ENCODE measurements around the gene SRGAP3. TPM values are rescaled to one million over a fixed set of nuclear protein-coding genes. Genes with fewer than 3 reads are reported as not detected.

The SRGAP3 gene
- total RNA-seq, 2 donors from 2014 or later: 2.6 to 12.8 TPM

GRCh38 chr3:9074079-9074478, 175.4 kb downstream of the SRGAP3 start:
- ATAC-seq (ENCODE audit: insufficient number of reproducible peaks, low FRiP score, low read depth) (peak; percentile 61), DNase-seq (ENCODE audit: low spot score) (no peak)
- TF ChIP-seq CTCF (IDR thresholded peaks at IDR 0.05): no peak
- Histone ChIP-seq H3K27me3 (replicated peaks; ENCODE audit: insufficient read depth) (no peaks in the 10 kb centered on the region), H3K4me3 (no peak overlapping the region), H3K9me3 (no peaks in the 10 kb centered on the region), H3K36me3 (no peaks in the 10 kb centered on the region), H3K27ac (peak overlapping the region in 1 of 2 donors; percentile 68), H3K4me1 (ENCODE audit: control insufficient read depth in 1 of 2, low read depth in 2 of 2) (peaks cover 3 to 5% of the 10 kb centered on the region in 2 donors)

- H3K36me3 ChIP-seq: no peaks in the 10 kb centered on the region
- H3K27me3 ChIP-seq (replicated peaks; ENCODE audit: insufficient read depth): peaks cover 2% of the 10 kb centered on the region
- H3K4me3 ChIP-seq: no peak overlapping the region
- no peak overlapping the region for H3K27ac ChIP-seq
- ATAC-seq (ENCODE audit: insufficient number of reproducible peaks, low FRiP score, low read depth): no peak
- no peaks in the 10 kb centered on the region for H3K9me3 ChIP-seq
- no peak for DNase-seq (ENCODE audit: low spot score)
- no peak for TF ChIP-seq CTCF (IDR thresholded peaks at IDR 0.05)
- H3K4me1 ChIP-seq (ENCODE audit: control insufficient read depth in 1 of 2, low read depth in 2 of 2): peaks cover 3 to 5% of the 10 kb centered on the region in 2 donors
Measured at GRCh38 chr3:9072667-9073009, 176.8 kb downstream of the SRGAP3 start.

GRCh38 chr3:9071936-9072666, 177.3 kb downstream of the SRGAP3 start:
- DNase-seq (ENCODE audit: low spot score): no peak
- H3K27me3 ChIP-seq (replicated peaks; ENCODE audit: insufficient read depth): peaks cover 4% of the 10 kb centered on the region
- H3K4me3 ChIP-seq: no peak overlapping the region
- no peaks in the 10 kb centered on the region for H3K9me3 ChIP-seq
- no peaks in the 10 kb centered on the region for H3K36me3 ChIP-seq
- no peak for TF ChIP-seq CTCF (IDR thresholded peaks at IDR 0.05)
- no peak overlapping the region for H3K27ac ChIP-seq
- no peak for ATAC-seq (ENCODE audit: insufficient number of reproducible peaks, low FRiP score, low read depth)
- H3K4me1 ChIP-seq (ENCODE audit: control insufficient read depth in 1 of 2, low read depth in 2 of 2): peaks cover 3 to 5% of the 10 kb centered on the region in 2 donors

GRCh38 chr3:9070961-9071360, 178.5 kb downstream of the SRGAP3 start:
- H3K27me3 ChIP-seq (replicated peaks; ENCODE audit: insufficient read depth): peaks cover 4% of the 10 kb centered on the region
- peaks cover 3 to 5% of the 10 kb centered on the region in 2 donors for H3K4me1 ChIP-seq (ENCODE audit: control insufficient read depth in 1 of 2, low read depth in 2 of 2)
- H3K36me3 ChIP-seq: no peaks in the 10 kb centered on the region
- no peak for ATAC-seq (ENCODE audit: insufficient number of reproducible peaks, low FRiP score, low read depth)
- no peak overlapping the region for H3K4me3 ChIP-seq
- no peak for TF ChIP-seq CTCF (IDR thresholded peaks at IDR 0.05)
- H3K9me3 ChIP-seq: no peaks in the 10 kb centered on the region
- no peak overlapping the region for H3K27ac ChIP-seq
- no peak for DNase-seq (ENCODE audit: low spot score)

- Histone ChIP-seq H3K9me3 (no peaks in the 10 kb centered on the region), H3K36me3 (no peaks in the 10 kb centered on the region), H3K4me3 (no peak overlapping the region), H3K27ac (no peak overlapping the region), H3K27me3 (replicated peaks; ENCODE audit: insufficient read depth) (peaks cover 4% of the 10 kb centered on the region), H3K4me1 (ENCODE audit: control insufficient read depth in 1 of 2, low read depth in 2 of 2) (peaks cover 3 to 5% of the 10 kb centered on the region in 2 donors)
- no peak for TF ChIP-seq CTCF (IDR thresholded peaks at IDR 0.05)
- ATAC-seq (ENCODE audit: insufficient number of reproducible peaks, low FRiP score, low read depth): no peak
- no peak for DNase-seq (ENCODE audit: low spot score)
Measured at GRCh38 chr3:9069971-9070370, 179.5 kb downstream of the SRGAP3 start.

All from thoracic aorta (tissue), 2 donors.